Measurements from ENCODE around the gene SEMA6D. TPM values are rescaled to one million over a fixed set of nuclear protein-coding genes. Genes with fewer than 3 reads are reported as not detected.
"Not testable (repeated sequence)": the region's sequence is repeated elsewhere in the genome, so short reads cannot be mapped to it uniquely, and the experiment has no call there.

The SEMA6D gene
- total RNA-seq, 1 donor from 2014 or later = 17.7 TPM

DNA sequence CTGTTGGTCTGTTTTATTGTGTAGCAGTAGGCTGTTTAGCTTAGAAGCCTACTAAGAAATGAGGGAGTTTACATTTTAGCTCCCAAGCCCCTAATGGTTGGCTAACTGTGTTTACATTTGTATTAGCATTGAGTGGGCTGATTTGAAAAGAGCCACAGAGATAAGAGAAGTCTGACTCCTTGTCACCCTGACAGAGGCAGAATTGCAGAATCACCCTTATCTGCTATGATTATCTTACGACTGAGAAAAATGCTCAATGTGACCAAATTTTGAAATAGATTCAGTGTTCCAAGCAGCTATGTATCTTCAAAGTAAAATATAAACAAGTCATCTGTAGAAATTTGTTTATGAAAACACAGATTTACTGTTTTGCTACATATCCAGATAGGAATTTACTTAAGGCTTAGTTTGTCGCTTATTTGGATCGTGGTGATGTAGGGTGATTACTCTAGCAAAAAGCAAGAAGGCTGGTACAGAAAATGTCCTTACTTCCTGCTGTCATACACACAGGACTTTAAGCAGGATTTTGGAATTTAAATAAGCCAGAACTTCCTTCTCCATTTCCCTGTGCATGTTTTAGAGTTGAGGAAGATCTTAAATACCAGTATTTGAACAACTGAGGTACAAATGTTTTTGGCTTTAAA, 19.0 kb downstream of the SEMA6D start:
- ATAC-seq (no peak), DNase-seq (ENCODE audit: missing footprints) (no peak)
- intact Hi-C loops (cut with DNase I) = loop anchor here (5.0 kb wide), 1 partner anchor 779 kb away; no protein-coding TSS in a partner anchor

DNA sequence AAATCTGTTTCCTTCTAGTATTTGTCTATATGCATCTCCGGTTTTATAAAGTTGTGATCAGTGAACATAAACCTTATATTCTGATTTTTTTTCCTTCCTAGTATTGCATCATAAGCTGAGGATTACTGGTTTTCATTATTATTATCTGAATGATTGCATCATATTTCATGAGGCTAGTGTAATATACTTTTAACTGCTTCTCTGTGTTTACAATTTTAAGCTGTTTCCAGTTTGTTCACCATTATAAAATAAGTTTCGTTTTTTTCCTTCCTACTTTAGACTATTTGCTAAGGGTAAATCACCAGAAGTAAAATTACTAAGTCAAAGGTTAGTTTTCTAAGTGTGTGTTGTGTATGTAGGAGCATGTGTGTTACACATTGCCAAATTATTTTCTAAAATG, 20.2 kb downstream of the SEMA6D start:
- no peak for ATAC-seq
- intact Hi-C loops (cut with DNase I) = loop anchor here (5.0 kb wide), 1 partner anchor 780 kb away; no protein-coding TSS in a partner anchor
- no peak for DNase-seq (ENCODE audit: missing footprints)

DNA sequence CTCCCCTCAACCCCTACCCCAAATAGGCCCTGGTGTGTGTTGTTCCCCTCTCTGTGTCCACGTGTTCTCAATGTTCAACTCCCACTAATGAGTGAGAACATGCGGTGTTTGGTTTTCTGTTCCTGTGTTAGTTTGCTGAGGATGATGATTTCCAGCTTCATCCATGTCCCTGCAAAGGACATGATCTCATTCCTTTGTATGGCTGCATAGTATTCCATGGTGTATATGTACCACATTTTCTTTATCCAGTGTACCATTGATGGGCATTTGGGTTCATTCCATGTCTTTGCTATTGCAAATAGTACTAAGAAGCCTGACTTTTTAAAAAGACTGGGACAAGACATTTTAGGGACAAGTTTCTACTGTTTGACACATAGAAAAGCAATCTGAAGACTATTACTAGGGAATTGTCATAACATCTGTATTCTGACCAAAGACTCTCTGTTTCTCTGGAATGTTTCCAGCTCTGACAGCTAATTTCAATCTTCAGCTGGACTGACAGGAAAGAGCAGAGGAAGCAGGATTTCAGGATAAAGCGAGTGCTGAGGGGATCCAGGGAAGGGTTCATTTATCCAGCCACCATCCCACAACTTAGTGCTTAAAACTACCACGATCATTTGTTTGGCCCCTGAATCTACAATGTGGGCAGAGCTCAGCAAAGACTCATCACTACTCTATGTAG, 21.0 kb downstream of the SEMA6D start:
- intact Hi-C loops (cut with DNase I) = loop anchor here (5.0 kb wide), 1 partner anchor 781 kb away; no protein-coding TSS in a partner anchor
- ATAC-seq; DNase-seq (ENCODE audit: missing footprints): not testable (repeated sequence)

DNA sequence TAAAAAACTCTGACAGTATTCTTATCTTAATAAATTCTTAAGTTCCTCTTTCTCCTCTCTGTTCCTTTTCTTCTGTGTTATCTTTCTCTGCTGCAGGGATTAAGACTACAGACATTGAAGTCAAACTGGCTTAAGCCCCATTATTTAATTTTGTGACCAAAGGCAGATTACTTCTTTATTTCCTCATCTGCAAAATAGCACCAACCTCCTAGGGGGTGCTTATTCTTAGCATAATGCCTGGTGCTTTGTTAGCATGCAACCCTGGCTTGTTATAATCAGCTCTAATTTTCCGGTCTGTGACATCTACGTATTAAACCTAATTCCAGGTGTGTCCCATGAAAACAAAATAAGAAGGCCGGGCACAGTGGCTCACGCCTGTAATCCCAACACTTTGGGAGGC, 23.8 kb downstream of the SEMA6D start:
- intact Hi-C loops (cut with DNase I) = no loop called here
- DNase-seq (ENCODE audit: missing footprints) (no peak), ATAC-seq (no peak)

DNA sequence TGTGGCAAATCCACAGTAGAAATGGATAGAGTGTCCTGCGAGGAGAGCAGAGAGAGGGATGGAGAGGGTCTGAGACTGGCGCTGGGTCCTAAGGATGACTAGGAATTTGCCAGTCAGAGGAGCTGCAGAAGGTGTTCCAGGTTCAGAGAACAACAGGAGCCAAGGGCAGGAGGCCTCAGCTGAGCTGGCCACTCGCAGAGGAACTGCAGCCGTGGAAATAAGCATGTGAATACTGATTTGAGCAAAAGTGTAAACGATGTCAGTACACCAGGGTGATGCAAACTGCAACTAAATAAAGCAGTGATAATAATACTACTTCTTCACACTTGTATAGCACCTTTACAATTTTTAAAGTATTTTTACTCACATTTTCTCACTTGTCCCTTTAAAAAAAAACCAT, 24.6 kb downstream of the SEMA6D start:
- intact Hi-C loops (cut with DNase I) = no loop called here
- DNase-seq (ENCODE audit: missing footprints) = peak; percentile 28
- peak; percentile 18 for ATAC-seq

DNA sequence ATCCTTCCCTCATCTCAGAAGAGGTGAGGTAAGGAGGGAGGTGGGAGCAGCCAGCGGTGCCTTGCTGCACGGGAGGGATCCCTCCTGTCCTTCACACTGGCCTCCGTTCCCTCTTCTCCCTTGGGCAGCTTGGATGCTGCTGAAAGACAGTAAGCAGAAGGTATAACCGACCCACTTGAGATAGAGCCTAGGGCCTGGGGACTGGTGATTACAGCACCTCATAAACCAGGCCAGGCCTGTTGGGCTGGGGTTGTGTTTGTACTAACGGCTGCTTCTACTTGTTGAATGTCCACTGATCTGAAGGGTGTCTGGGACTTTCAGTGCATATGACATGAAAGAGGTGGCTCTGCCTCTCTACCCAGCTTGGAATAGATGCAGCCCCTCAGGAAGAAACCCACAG, 25.0 kb downstream of the SEMA6D start:
- peak; percentile 79 for ATAC-seq
- no peak for DNase-seq (ENCODE audit: missing footprints)
- intact Hi-C loops (cut with DNase I) = no loop called here

DNA sequence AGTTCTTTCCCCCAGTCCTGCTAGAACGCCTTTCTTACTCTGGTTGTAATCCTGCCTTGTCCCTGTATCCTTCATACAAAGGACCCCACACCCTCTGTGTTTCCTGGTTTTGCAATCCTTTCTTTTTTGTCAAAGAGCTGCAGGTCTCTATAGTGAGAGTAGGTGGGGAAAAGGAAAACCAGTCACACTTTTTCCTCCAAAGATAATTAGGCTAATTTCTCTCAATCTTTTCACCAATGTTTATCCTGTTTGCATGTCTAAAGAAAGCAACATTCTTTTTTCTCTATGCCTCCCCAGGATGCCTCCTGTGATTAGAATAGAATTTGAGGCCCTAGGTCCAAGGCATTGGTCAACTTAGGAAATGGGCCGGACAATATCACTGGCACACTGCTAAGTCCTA, 25.4 kb downstream of the SEMA6D start:
- intact Hi-C loops (cut with DNase I) = no loop called here
- ATAC-seq (no peak), DNase-seq (ENCODE audit: missing footprints) (no peak)

DNA sequence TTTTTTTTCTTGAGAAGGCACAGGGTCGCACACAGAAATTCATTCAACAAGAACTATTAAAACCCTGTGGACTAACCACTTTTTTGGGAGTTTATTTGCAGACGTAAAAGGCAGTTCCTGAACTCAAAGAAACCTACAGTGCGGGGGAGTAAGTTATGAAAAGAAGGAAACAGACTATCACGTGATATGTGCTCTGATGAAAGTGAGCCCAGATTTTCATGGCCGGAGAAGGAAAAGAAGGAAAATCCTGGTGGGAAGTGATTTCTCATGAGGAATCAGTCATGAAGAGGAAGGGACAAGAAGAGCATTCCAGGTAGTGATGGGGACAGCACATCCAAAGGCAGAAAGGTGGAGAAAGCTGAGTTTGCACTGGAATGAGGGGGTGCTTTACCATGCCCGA, 26.1 kb downstream of the SEMA6D start:
- no peak for ATAC-seq
- no peak for DNase-seq (ENCODE audit: missing footprints)
- intact Hi-C loops (cut with DNase I) = no loop called here

DNA sequence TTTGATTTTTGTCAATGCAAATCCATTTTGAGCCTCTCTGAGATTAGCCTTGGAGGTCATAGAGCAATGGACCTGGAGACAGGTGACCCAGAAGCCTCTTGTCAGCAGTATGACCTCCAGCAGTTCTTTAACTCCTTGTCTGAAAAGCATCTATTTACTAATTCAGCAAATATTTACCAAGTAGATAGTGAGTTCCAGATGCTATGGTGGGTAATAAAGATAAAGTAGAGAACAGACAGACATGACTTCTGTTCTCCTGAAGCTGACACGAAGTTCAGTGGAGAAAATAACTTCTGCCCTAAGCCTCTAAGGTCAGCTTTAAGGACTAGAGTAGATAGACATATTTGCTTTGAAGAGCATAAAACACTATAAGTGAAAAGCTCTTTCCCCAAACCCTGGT, 26.6 kb downstream of the SEMA6D start:
- DNase-seq (ENCODE audit: missing footprints) (no peak), ATAC-seq (no peak)
- intact Hi-C loops (cut with DNase I) = no loop called here

DNA sequence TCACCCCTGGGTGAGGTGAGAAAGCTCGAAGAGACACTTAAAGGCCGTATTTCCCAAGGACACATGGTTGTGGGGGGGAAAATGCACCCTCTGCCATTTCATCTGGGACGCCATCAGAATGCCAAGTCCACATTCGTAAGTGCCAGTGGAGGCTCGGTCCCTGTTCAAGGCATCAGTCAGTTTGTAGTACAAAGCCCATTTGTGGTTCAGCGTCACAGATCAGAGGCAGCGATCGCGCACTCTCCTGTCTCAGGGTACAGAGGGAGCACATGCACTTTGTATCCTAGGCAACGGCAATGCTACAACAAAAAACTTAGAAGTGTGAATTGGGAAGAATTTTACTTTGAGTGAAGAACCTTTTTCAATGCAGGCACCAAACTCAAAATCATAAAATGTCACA, 27.2 kb downstream of the SEMA6D start:
- ATAC-seq (no peak), DNase-seq (ENCODE audit: missing footprints) (no peak)
- intact Hi-C loops (cut with DNase I) = no loop called here

DNA sequence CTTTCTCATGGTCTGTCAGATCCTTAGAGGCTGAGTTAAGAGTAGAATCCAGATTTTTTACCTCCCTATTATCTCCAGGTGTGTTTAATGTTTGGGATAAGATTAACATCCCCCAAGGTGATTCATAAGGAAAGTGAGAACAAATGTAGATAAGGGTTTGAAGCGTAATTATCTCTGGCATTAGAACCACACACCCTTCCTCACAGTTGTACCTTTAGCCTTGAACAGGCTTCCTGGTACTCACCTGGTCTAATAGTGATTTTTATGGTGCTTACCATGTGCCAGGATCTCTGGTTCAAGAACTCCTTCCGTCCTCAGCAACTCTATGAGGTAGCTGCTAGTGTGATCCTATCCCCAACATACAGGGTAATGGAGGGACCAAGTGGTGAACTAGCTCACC, 27.7 kb downstream of the SEMA6D start:
- no peak for DNase-seq (ENCODE audit: missing footprints)
- intact Hi-C loops (cut with DNase I) = no loop called here
- ATAC-seq = no peak

DNA sequence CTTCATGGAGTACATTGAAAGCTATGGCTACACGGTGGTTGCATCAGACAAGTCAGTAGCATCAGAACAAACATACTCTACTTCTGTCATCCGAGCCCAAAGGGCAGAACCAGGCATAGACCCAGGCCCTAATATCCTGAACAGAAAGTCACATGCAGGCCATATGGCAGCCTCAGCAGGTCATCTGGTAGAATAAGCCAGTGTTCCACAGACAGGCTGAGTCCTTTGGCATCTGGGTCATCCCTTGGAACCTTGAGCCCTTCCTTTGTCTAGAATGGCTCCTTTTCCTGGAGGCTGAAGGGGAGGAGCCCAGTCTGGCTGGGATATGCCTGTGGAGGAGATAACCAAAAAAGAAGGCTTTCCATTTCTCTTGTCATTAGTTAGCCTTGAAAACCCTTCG, 29.2 kb downstream of the SEMA6D start:
- intact Hi-C loops (cut with DNase I) = no loop called here
- no peak for ATAC-seq
- no peak for DNase-seq (ENCODE audit: missing footprints)

DNA sequence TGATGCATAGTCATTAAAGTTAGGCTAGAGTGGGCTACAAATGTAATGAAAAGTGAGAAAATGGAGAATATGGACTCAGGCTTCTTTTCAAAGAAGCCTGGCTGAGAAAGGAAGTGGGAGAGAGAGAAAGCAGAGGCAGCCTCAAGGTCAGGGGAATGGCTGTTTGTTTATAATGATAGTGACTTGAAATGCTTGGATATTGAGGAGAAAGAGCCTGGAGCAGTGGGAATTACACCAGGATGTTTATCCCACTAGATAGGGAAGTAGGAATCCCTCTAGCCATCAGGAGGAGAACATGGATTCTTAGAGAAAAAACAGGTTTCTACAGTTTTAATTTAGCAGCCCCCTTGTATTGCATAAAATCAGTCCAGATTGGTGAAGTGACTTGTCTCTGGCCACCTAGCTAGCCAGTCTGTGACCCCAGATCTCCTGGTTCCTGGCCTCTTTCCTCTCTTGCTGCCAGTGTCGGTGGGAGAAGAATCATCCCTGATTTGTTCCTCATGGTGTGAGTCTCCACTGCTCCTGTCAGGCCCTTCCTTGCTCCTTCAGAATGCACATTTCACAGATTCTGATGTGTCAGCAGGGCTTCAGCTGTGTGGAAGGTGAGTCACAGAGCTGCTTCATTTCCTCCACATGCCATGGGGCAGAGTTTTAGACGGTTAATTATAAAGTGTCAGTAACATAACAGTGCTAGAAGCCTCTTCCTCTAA, 32.9 kb downstream of the SEMA6D start:
- intact Hi-C loops (cut with DNase I) = no loop called here
- ATAC-seq (no peak), DNase-seq (ENCODE audit: missing footprints) (no peak)

DNA sequence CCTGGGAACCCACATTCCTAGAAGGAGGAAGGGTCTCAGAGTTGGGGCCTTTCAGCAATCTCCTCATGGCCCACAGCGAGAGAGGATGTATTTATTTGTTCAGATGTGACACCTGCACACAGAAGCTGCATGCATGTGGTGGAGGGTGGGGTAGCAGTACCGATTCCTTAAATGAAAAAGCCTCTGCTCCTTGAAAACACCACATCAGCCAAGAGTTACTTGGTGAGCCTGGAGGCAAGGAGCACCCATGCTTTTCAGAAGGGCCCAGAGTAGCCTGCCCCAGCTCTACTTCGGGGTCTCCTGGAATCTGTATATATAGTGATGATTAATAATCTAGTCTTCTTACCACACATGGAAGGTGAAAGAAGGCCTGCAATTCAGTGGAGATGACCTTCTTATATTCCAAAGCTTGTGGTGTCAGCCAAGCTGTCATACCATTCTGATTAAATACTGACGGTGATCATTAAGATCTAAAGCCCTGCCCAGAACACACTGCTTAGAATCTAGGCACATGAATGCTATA, 33.5 kb downstream of the SEMA6D start:
- DNase-seq (ENCODE audit: missing footprints) (no peak), ATAC-seq (no peak)
- intact Hi-C loops (cut with DNase I) = no loop called here

DNA sequence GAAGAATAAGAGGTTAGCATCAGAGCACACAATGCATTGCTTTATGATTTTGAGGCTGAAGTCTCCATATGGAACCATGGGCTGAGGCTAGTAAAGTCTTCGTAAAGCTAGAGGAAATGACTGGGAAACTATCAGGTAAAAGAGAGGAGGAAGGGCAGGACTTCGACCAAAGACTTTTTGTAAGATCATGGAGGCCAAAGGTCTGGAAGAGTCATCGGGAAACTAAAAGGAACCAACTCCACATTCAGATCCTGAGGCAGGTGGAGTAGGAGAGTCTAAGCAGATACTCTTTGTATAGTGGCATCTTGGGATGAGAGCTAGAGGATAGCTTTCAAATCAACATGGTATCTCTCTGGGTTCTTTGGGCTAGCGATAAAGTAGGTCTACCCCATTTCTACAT, 36.3 kb downstream of the SEMA6D start:
- no peak for DNase-seq (ENCODE audit: missing footprints)
- intact Hi-C loops (cut with DNase I) = no loop called here
- ATAC-seq = no peak

DNA sequence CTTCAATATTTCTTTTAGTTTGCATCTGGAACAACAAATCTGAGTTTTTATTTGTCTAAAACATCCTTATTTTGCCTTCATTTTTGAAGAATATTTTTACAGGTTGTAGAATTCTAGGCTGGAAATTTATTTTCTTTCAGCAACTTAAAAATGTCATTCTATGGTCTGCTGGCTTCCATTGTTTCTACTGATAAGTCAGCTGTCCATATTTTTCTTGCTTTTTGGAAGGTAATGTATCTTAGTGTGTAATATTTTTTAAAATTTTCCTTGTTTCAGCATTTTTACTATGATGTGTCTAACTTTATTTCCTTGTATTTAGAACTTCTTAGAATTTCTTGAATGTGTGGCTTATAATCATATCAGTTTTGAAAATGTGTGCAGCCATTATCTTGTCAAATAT, 37.0 kb downstream of the SEMA6D start:
- DNase-seq (ENCODE audit: missing footprints) (no peak), ATAC-seq (no peak)
- intact Hi-C loops (cut with DNase I) = no loop called here

DNA sequence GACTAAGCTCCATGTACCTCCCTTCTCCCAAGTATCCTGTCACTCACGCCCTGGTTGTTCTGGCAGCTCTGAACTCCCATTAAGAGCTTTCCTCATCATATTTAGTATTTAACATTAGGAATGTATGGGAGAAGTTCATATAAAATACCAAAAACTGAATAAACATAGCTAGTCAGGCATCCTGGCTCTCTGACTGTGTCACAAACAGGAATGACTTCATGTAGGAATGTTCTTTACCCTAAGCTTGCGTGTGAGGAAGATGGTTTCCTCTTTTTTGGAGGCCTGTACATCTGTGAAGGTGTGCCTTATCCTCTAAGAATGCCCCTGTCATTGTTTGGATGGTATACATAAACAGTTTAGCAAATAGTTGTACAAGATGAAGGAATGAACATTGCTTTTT, 38.6 kb downstream of the SEMA6D start:
- intact Hi-C loops (cut with DNase I) = loop anchor here (5.0 kb wide), 1 partner anchor 39 kb away; the partner anchor contains the start of gene SEMA6D
- ATAC-seq = no peak

DNA sequence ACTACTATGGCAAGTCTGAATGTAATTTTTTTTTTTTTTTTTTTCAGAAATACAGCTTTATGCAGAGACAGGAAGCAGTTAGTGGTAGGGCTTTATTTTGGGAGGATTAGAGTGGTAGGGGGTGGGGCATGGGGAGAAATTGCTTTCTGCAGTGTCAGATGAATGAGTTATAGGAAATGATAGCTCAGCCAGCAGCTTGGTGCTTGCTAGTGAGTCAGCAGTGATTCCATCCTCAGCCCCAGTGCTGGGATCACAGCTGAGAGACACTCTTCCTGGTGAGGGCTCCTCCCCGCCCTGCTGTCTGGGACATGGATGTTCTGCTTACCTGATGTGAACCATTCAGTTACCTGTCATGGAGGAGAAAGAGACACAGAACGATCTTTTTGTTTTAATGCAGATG, 39.6 kb downstream of the SEMA6D start:
- intact Hi-C loops (cut with DNase I) = loop anchor here (5.0 kb wide), 1 partner anchor 40 kb away; the partner anchor contains the start of gene SEMA6D
- peak; percentile 45 for DNase-seq (ENCODE audit: missing footprints)
- ATAC-seq = no peak

More for the DNA sequence above, 38.6 kb downstream of the SEMA6D start:
- no peak for DNase-seq (ENCODE audit: missing footprints)

DNA sequence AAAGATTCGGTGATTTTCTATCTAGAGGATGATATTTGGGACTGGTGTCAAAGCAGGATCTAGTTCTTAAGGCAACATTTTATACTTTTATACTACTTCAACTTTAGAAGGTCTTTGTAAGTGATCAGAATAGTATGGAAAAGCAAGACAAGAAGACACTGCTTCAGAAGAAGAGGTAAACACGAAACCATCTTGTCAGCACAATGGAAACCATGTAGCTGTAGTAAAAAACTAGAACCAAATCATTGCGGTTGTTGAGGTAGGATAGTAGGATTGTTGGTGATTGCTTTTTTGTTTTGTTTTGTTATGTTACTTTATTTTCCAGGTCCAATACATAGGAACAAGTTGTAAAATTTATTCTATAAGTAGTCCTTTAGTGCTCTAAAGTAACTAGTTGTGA, 40.0 kb downstream of the SEMA6D start:
- ATAC-seq (no peak), DNase-seq (ENCODE audit: missing footprints) (no peak)
- intact Hi-C loops (cut with DNase I) = loop anchor here (5.0 kb wide), 1 partner anchor 40 kb away; the partner anchor contains the start of gene SEMA6D

DNA sequence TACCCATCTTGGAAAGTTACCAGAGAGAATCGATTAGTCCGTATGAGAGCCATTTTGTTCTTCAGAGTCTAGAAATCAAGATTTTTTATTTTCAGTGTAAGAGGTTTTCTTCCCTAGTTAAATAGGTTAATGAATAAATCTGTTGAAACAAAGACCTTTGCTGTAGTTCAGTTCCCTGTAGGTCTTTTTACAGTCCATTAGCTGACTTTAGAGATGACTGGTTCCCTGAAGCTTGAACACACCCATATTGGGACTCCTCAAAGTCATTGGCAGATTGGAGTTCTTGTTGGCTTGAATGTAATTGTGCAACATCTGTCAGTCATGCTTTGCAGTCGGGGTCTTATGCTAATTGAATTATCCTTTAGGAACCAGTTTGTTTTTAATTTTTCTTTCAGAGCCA, 45.3 kb downstream of the SEMA6D start:
- intact Hi-C loops (cut with DNase I) = no loop called here
- no peak for ATAC-seq
- DNase-seq (ENCODE audit: missing footprints) = no peak
